Fibroblast of lung (primary cell): ENCODE measurements around the gene HABP4. TPM values are rescaled to one million over a fixed set of nuclear protein-coding genes. Genes with fewer than 3 reads are reported as not detected.
A peak's percentile ranks its signal among the peaks of the same experiment; 100 is the strongest.

Experiments used
- DNase-seq, 2 donors: peaks; one replicate each; pipeline versions ENCODE4 v3.0.0 to v3.0.0-alpha.2; 2010; ENCODE audit warnings: low read depth in 2 of 2
- H2AFZ ChIP-seq: 2 replicates; pipeline ENCODE4 v1.5.1; 2012; ENCODE audit warnings: low read length, control low read depth, inconsistent platforms
- H3K27ac ChIP-seq: 2 replicates; pipeline ENCODE4 v1.5.1; 2011; ENCODE audit warnings: low read length, control low read depth; ENCODE audit not compliant: insufficient read depth
- H3K27me3 ChIP-seq: 2 replicates; pipeline ENCODE4 v1.5.1; 2011; ENCODE audit warnings: mild to moderate bottlenecking, low read length; ENCODE audit not compliant: control insufficient read depth, insufficient read depth
- H3K36me3 ChIP-seq: 2 replicates; pipeline ENCODE4 v1.5.1; 2011; ENCODE audit warnings: low read length; ENCODE audit not compliant: control insufficient read depth, insufficient read depth
- H3K4me1 ChIP-seq: 2 replicates; pipeline ENCODE4 v1.5.1; 2011; ENCODE audit warnings: low read length; ENCODE audit not compliant: control insufficient read depth, insufficient read depth; ENCODE audit errors: extremely low read depth
- H3K4me2 ChIP-seq: 2 replicates; pipeline ENCODE4 v1.5.1; 2011; ENCODE audit warnings: low read length, control low read depth; ENCODE audit not compliant: insufficient read depth; ENCODE audit errors: extremely low read depth
- H3K4me3 ChIP-seq, 4 experiments: fragments of 200-600 bp in 1 of 4; sonication (generic) in 1 of 4; replicated peaks in 1 of 4; 2 replicates each; pipeline ENCODE4 v1.5.1; 2011 to 2016; ENCODE audit warnings: low read length in 4 of 4, low read depth in 3 of 4, mild to moderate bottlenecking in 3 of 4, control low read depth in 2 of 4, inconsistent platforms in 1 of 4, mixed read lengths in 1 of 4; ENCODE audit not compliant: insufficient read depth in 1 of 4; ENCODE audit errors: control extremely low read depth in 1 of 4
- H3K79me2 ChIP-seq: 2 replicates; pipeline ENCODE4 v1.5.1; 2012; ENCODE audit warnings: mild to moderate bottlenecking, low read length, inconsistent platforms; ENCODE audit not compliant: control insufficient read depth, insufficient read depth
- H3K9ac ChIP-seq: 2 replicates; pipeline ENCODE4 v1.5.1; 2011; ENCODE audit warnings: mild to moderate bottlenecking, low read length, control low read depth; ENCODE audit not compliant: insufficient read depth
- H3K9me3 ChIP-seq: 2 replicates; pipeline ENCODE4 v1.5.1; 2012; ENCODE audit warnings: low read depth, low read length; ENCODE audit not compliant: control insufficient read depth, insufficient read depth
- H4K20me1 ChIP-seq: 2 replicates; pipeline ENCODE4 v1.5.1; 2011; ENCODE audit warnings: low read length; ENCODE audit not compliant: control insufficient read depth, insufficient read depth; ENCODE audit errors: extremely low read depth
- CTCF ChIP-seq, 2 donors: IDR thresholded peaks in 1 of 2; conservative IDR thresholded peaks in 1 of 2; 1 replicate in 1 of 2; 2 replicates in 1 of 2; pipeline ENCODE4 v1.5.1; 2011 to 2012; ENCODE audit warnings: low read length in 2 of 2, control low read depth in 1 of 2, inconsistent platforms in 1 of 2, low read depth in 1 of 2, mild to moderate bottlenecking in 1 of 2
- EZH2 ChIP-seq: IDR thresholded peaks from 2 replicates; pipeline ENCODE4 v1.5.1; 2012; ENCODE audit warnings: low read length, control low read depth, mild to moderate bottlenecking; ENCODE audit errors: missing control alignments
- polyA plus RNA-seq, 2 donors: library from polyadenylated mRNA; depleted of rRNA in 1 of 2; stranded (reverse) in 1 of 2; unstranded in 1 of 2; fragments of >200 nt; gene quantifications; 2 replicates each; pipeline ENCODE4 v1.2.1, GENCODE V29; 2011 to 2012; ENCODE audit warnings: missing spikeins in 1 of 2
- total RNA-seq: library from RNA; depleted of rRNA; stranded (reverse); fragments of >200 nt; gene quantifications from 2 replicates; pipeline ENCODE4 v1.2.1, GENCODE V29; 2014

Gene HABP4
- total and polyA plus RNA-seq, 2 donors (not counting 1 experiment from before 2014, with no cell fraction given), result 28.7 to 31.4 TPM

GRCh38 chr9:96493757-96494156 lies 43.8 kb downstream of the HABP4 start:
- H3K4me1 ChIP-seq, result peaks cover 16% of the 10 kb centered on the region
- no peak overlapping the region for H3K4me2 ChIP-seq
- no peak overlapping the region for H3K4me3 ChIP-seq
- no peak for TF ChIP-seq EZH2
- TF ChIP-seq CTCF (conservative IDR thresholded peaks at IDR 0.05 in 1 of 2, IDR thresholded peaks at IDR 0.05 in 1 of 2; ENCODE audit: low read depth in 1 of 2, low read length in 2 of 2), result no peak
- no peaks in the 10 kb centered on the region for H3K79me2 ChIP-seq
- no peak overlapping the region for H3K9ac ChIP-seq
- no peak for DNase-seq
- H2AFZ ChIP-seq, result no peak overlapping the region
- H3K27ac ChIP-seq, result no peak overlapping the region
- no peaks in the 10 kb centered on the region for H3K27me3 ChIP-seq
- peaks cover 18% of the 10 kb centered on the region for H3K36me3 ChIP-seq
- no peaks in the 10 kb centered on the region for H3K9me3 ChIP-seq
- H4K20me1 ChIP-seq, result no peaks in the 10 kb centered on the region

GRCh38 chr9:96494215-96494800 lies 44.3 kb downstream of the HABP4 start:
- Histone ChIP-seq H3K4me3 (no peak overlapping the region), H4K20me1 (no peaks in the 10 kb centered on the region), H3K9ac (no peak overlapping the region), H2AFZ (no peak overlapping the region), H3K9me3 (no peaks in the 10 kb centered on the region), H3K27me3 (no peaks in the 10 kb centered on the region), H3K4me1 (peaks cover 16% of the 10 kb centered on the region), H3K4me2 (no peak overlapping the region), H3K36me3 (peaks cover 16% of the 10 kb centered on the region), H3K27ac (no peak overlapping the region), H3K79me2 (no peaks in the 10 kb centered on the region)
- DNase-seq, result peak in 1 of 2 donors; percentile 28
- no peak for TF ChIP-seq CTCF (conservative IDR thresholded peaks at IDR 0.05 in 1 of 2, IDR thresholded peaks at IDR 0.05 in 1 of 2; ENCODE audit: low read depth in 1 of 2, low read length in 2 of 2)
- no peak for TF ChIP-seq EZH2

- Histone ChIP-seq H3K36me3 (peaks cover 12% of the 10 kb centered on the region), H4K20me1 (no peaks in the 10 kb centered on the region), H3K4me1 (peaks cover 16% of the 10 kb centered on the region), H3K4me2 (no peak overlapping the region), H3K27me3 (no peaks in the 10 kb centered on the region), H2AFZ (no peak overlapping the region), H3K9ac (no peak overlapping the region), H3K9me3 (no peaks in the 10 kb centered on the region), H3K79me2 (no peaks in the 10 kb centered on the region), H3K27ac (peak overlapping the region; percentile 11), H3K4me3 (no peak overlapping the region)
- DNase-seq, result peak; percentile 91 to 98
- TF ChIP-seq CTCF (conservative IDR thresholded peaks at IDR 0.05 in 1 of 2, IDR thresholded peaks at IDR 0.05 in 1 of 2; ENCODE audit: low read depth in 1 of 2, low read length in 2 of 2), result no peak
- TF ChIP-seq EZH2, result no peak
Measured at GRCh38 chr9:96495341-96495740, 45.4 kb downstream of the HABP4 start.
